HCT116 (cell line): ENCODE data around the gene LINGO1. TPM values are rescaled to one million over a fixed set of nuclear protein-coding genes. Genes with fewer than 3 reads are reported as not detected.

Experiments
- ELF1 ChIP-seq: IDR thresholded peaks from 2 replicates; pipeline ENCODE4 v1.6.1; 2012; ENCODE audit warnings: low read depth, borderline replicate concordance
- JUND ChIP-seq: IDR thresholded peaks from 2 replicates; pipeline ENCODE4 v1.6.1; 2012
- REST ChIP-seq: IDR thresholded peaks from 2 replicates; pipeline ENCODE4 v1.6.1; 2012; ENCODE audit warnings: low read depth
- SRF ChIP-seq: IDR thresholded peaks from 2 replicates; pipeline ENCODE4 v1.6.1; 2012; ENCODE audit warnings: low read depth
- TCF7L2 ChIP-seq: IDR thresholded peaks from 2 replicates; pipeline ENCODE4 v1.7.0; 2011; ENCODE audit warnings: borderline replicate concordance, inconsistent platforms; ENCODE audit not compliant: insufficient read depth, insufficient read length; ENCODE audit errors: extremely low read depth
- total RNA-seq: library from RNA; stranded (reverse); gene quantifications from one replicate; pipeline ENCODE4 v1.2.1, GENCODE V29; 2021; ENCODE audit not compliant: unreplicated experiment

Gene LINGO1
- total RNA-seq, 1 experiment from 2014 or later, result 15.6 TPM

GRCh38 chr15:77563623-77564156 is 69.0 kb downstream of the LINGO1 start (continued):
- TF ChIP-seq REST, result no peak
- no peak for TF ChIP-seq SRF
- TF ChIP-seq JUND, result no peak
- no peak for TF ChIP-seq TCF7L2
- TF ChIP-seq ELF1, result no peak

Other genes starting within 250 kb of the LINGO1 start
- 23.4 TPM for gene PEAK1, start 212.8 kb downstream of the LINGO1 start, total RNA-seq
- 37.7 TPM for gene HMG20A, start 212.0 kb downstream of the LINGO1 start, total RNA-seq